Vagina (tissue), 2 donors: ENCODE measurements around the gene HEG1. TPM values are rescaled to one million over a fixed set of nuclear protein-coding genes. Genes with fewer than 3 reads are reported as not detected.
A peak's percentile ranks its signal among the peaks of the same experiment; 100 is the strongest.

ENCODE experiments used
- DNase-seq, 2 donors: peaks; one replicate each; pipeline ENCODE4 v3.0.0-alpha.2; 2017; ENCODE audit errors: extremely low spot score in 2 of 2
- H3K27ac ChIP-seq: fragments of 200-600 bp; sonication (generic); one replicate; pipeline ENCODE4 v1.5.1; 2019
- H3K27me3 ChIP-seq: fragments of 200-600 bp; sonication (generic); one replicate; pipeline ENCODE4 v1.5.1; 2019
- H3K36me3 ChIP-seq, 2 donors: fragments of 200-600 bp; sonication (generic); one replicate each; pipeline ENCODE4 v1.5.1; 2017 to 2019
- H3K4me1 ChIP-seq: fragments of 200-600 bp; sonication (generic); one replicate; pipeline ENCODE4 v1.5.1; 2019
- H3K4me3 ChIP-seq, 2 donors: fragments of 200-600 bp; sonication (generic); 1 replicate in 1 of 2; 2 replicates in 1 of 2; pipeline ENCODE4 v1.5.1; 2016 to 2019
- H3K9me3 ChIP-seq: fragments of 200-600 bp; sonication (generic); one replicate; pipeline ENCODE4 v1.5.1; 2019
- POLR2A ChIP-seq, 2 donors: fragments of 450-650 bp; IDR thresholded peaks; one replicate each; pipeline ENCODE4 v1.6.1; 2017; ENCODE audit warnings: antibody characterized with exemption in 2 of 2, mild to moderate bottlenecking in 2 of 2, moderate library complexity in 2 of 2
- POLR2AphosphoS5 ChIP-seq, 2 donors: sonication (generic); formaldehyde crosslinking; IDR thresholded peaks; one replicate each; pipeline ENCODE4 v1.9.0; 2017; ENCODE audit warnings: antibody characterized with exemption in 2 of 2, mild to moderate bottlenecking in 2 of 2, low read depth in 1 of 2; ENCODE audit not compliant: insufficient read depth in 1 of 2
- intact Hi-C: fragments of 100-400 bp; cut with DNase I; formaldehyde crosslinking; loops from one replicate; pipeline ENCODE4 v1.15.1; 2023
- total RNA-seq: library from RNA; depleted of rRNA; stranded (reverse); fragments of >200 nt; gene quantifications from one replicate; pipeline ENCODE4 v1.2.3, GENCODE V29; 2016
- TF ChIP-seq, protein P1 (sequence below), 3 experiments: fragments of 450-650 bp in 2 of 3; fragments of 200-600 bp in 1 of 3; sonication (generic) in 1 of 3; IDR thresholded peaks; one replicate each; pipeline ENCODE4 v1.5.1; 2017 to 2019; ENCODE audit warnings: antibody characterized with exemption in 3 of 3, mild to moderate bottlenecking in 2 of 3, moderate library complexity in 2 of 3

HEG1 gene
- total RNA-seq, 1 donor from 2014 or later, result 47.1 TPM

DNA sequence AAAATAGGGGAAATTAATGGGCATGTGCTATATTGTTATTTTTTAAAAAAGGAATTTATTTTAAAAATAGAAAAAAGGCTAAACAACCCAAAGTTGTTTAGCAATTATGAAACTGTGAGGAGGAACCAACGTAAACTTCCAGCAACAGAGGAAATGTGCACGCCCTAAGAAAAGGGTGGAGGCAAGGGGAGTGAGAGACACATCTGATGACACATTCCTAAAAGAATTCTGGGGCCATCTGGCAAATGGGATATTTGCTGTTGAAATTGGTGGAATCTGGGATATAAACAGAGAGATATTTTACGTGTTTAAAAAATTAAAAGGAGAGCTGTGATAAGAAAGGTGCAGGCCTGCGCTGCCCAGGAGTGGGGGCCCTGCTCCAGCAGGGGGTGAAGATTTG is 70.4 kb downstream of the HEG1 start:
- peak overlapping the region; percentile 88 for H3K27ac ChIP-seq

DNA sequence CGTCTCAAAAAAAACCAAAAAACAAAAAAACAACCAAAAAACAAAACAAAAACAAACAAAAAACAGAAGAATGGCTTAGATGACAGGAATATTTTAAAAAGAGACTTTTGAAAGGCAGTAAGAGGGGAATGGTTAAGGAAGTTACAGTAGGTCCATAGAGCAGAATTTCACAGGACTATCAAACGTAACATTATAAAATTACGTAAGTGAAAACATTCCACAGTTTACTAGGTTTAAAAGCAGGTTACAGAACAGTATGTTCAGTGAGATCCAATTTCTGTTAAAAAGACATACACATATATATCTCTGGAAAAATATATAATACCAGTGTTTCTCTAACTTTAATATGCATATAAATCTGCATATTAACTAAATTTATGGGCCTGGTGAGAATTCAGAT is 71.0 kb downstream of the HEG1 start:
- intact Hi-C loops, result no loop called here
- H3K4me3 ChIP-seq, result no peak overlapping the region
- H3K9me3 ChIP-seq, result no peaks in the 10 kb centered on the region
- peaks cover 14% of the 10 kb centered on the region for H3K4me1 ChIP-seq
- no peaks in the 10 kb centered on the region for H3K27me3 ChIP-seq
- peaks cover 0 to 7% of the 10 kb centered on the region in 2 donors for H3K36me3 ChIP-seq
- TF ChIP-seq POLR2AphosphoS5 (IDR thresholded peaks at IDR 0.05; ENCODE audit: insufficient read depth in 1 of 2, low read depth in 1 of 2) (no peak), POLR2A (IDR thresholded peaks at IDR 0.05) (no peak)
- TF ChIP-seq, protein P1, sequence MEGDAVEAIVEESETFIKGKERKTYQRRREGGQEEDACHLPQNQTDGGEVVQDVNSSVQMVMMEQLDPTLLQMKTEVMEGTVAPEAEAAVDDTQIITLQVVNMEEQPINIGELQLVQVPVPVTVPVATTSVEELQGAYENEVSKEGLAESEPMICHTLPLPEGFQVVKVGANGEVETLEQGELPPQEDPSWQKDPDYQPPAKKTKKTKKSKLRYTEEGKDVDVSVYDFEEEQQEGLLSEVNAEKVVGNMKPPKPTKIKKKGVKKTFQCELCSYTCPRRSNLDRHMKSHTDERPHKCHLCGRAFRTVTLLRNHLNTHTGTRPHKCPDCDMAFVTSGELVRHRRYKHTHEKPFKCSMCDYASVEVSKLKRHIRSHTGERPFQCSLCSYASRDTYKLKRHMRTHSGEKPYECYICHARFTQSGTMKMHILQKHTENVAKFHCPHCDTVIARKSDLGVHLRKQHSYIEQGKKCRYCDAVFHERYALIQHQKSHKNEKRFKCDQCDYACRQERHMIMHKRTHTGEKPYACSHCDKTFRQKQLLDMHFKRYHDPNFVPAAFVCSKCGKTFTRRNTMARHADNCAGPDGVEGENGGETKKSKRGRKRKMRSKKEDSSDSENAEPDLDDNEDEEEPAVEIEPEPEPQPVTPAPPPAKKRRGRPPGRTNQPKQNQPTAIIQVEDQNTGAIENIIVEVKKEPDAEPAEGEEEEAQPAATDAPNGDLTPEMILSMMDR (IDR thresholded peaks at IDR 0.05), result no peak
- peak overlapping the region; percentile 64 for H3K27ac ChIP-seq
- no peak for DNase-seq

More for the DNA sequence above, 70.4 kb downstream of the HEG1 start:
- Histone ChIP-seq H3K4me1 (peaks cover 14% of the 10 kb centered on the region), H3K4me3 (no peak overlapping the region), H3K9me3 (no peaks in the 10 kb centered on the region), H3K36me3 (peaks cover 0 to 13% of the 10 kb centered on the region in 2 donors), H3K27me3 (no peaks in the 10 kb centered on the region)
- intact Hi-C loops, result no loop called here
- TF ChIP-seq POLR2A (IDR thresholded peaks at IDR 0.05), result no peak
- peak in 1 of 2 donors; percentile 67 for TF ChIP-seq POLR2AphosphoS5 (IDR thresholded peaks at IDR 0.05; ENCODE audit: insufficient read depth in 1 of 2, low read depth in 1 of 2)
- DNase-seq, result no peak

DNA sequence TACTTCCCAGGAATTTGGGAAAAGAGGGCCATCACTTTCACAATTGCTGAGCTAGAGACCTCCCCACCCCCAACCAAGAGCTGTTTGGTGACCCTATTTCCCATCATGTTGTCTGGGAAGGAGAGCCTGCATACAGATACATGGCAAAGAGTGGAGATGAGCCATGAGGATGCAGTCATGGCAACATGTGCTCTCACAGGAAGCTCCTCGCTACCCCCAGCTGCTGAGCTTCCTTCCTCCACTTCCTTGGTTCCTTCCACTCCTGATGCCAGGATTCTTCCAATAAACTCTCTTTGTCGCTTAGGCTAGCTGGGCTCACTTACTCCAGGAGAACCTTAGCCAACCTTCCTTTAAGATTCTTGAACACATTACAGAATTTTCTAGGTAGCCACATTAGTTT is 72.9 kb downstream of the HEG1 start:
- peaks cover 14% of the 10 kb centered on the region for H3K4me1 ChIP-seq
- H3K27ac ChIP-seq, result no peak overlapping the region
- no peak overlapping the region for H3K4me3 ChIP-seq
- DNase-seq, result no peak
- H3K36me3 ChIP-seq, result peaks cover 0 to 5% of the 10 kb centered on the region in 2 donors
- intact Hi-C loops, result no loop called here
- no peaks in the 10 kb centered on the region for H3K27me3 ChIP-seq
- no peaks in the 10 kb centered on the region for H3K9me3 ChIP-seq
- TF ChIP-seq, protein P1 (IDR thresholded peaks at IDR 0.05), result no peak
- TF ChIP-seq POLR2AphosphoS5 (IDR thresholded peaks at IDR 0.05; ENCODE audit: insufficient read depth in 1 of 2, low read depth in 1 of 2), result no peak

DNA sequence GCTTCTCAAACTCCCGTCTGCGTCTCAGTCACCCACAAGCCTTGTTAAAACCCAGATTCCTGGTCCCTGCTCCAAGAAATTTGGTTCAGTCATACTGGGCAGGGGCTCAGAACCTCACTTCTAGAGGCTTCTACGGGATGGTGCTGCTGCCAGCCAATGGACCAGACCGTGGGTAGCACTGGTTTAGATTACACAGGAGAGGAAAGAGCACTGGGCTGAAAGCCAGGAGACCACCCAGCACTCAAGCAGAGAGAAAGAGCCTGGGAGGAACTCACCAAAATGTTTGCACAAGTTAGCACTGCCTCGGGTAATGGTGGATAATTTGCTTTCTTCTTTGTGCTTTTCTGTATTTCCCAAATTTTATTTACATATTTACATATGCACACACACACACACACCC is 74.3 kb downstream of the HEG1 start:
- H3K27me3 ChIP-seq, result no peaks in the 10 kb centered on the region
- intact Hi-C loops, result no loop called here
- no peak for DNase-seq
- peaks cover 0 to 17% of the 10 kb centered on the region in 2 donors for H3K36me3 ChIP-seq
- TF ChIP-seq POLR2AphosphoS5 (IDR thresholded peaks at IDR 0.05; ENCODE audit: insufficient read depth in 1 of 2, low read depth in 1 of 2) (no peak), POLR2A (IDR thresholded peaks at IDR 0.05) (no peak)
- TF ChIP-seq, protein P1 (IDR thresholded peaks at IDR 0.05), result no peak
- H3K27ac ChIP-seq, result no peak overlapping the region
- peaks cover 11% of the 10 kb centered on the region for H3K4me1 ChIP-seq
- H3K9me3 ChIP-seq, result no peaks in the 10 kb centered on the region
- no peak overlapping the region for H3K4me3 ChIP-seq

DNA sequence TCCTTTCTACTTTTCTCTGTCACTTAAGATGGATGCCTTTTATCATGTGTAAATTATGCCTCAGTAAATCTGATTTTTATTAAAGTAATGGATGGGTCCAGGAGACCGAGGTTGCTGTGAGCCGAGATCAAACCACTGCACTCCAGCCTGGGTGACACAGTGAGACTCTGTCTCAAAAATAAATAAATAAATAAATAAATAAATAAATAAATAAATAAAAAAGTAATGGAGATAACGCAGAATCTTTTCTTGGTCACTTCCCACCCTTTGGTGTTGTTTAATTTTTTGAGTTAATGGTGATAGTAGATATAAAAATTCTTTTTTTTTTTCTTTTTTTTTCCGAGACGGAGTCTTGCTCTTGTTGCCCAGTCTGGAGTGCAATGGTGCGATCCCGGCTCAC is 77.2 kb downstream of the HEG1 start:
- intact Hi-C loops, result no loop called here
- Histone ChIP-seq H3K36me3 (peaks cover 0 to 33% of the 10 kb centered on the region in 2 donors), H3K9me3 (no peaks in the 10 kb centered on the region), H3K4me1 (no peaks in the 10 kb centered on the region), H3K27me3 (no peaks in the 10 kb centered on the region), H3K27ac (no peak overlapping the region), H3K4me3 (no peak overlapping the region)
- TF ChIP-seq POLR2A (IDR thresholded peaks at IDR 0.05), result no peak
- TF ChIP-seq, protein P1 (IDR thresholded peaks at IDR 0.05), result no peak
- TF ChIP-seq POLR2AphosphoS5 (IDR thresholded peaks at IDR 0.05; ENCODE audit: insufficient read depth in 1 of 2, low read depth in 1 of 2), result no peak
- no peak for DNase-seq
